H1 (cell line): ENCODE data around the gene ZFP1. TPM values are rescaled to one million over a fixed set of nuclear protein-coding genes. Genes with fewer than 3 reads are reported as not detected.

ENCODE experiments used
- CTCF ChIA-PET: fragments of 300-600 bp; sonication (Branson Sonifier 250); formaldehyde crosslinking; loops from one replicate; lab custom pipeline; 2021; ENCODE audit not compliant: partially characterized antibody; lab: Charles Lee
- POLR2A ChIA-PET: fragments of 300-600 bp; sonication (Branson Sonifier 250); formaldehyde crosslinking; loops from one replicate; lab custom pipeline; 2021; ENCODE audit warnings: inconsistent platforms; ENCODE audit not compliant: partially characterized antibody; lab: Charles Lee
- DNase-seq, 2 experiments: peaks; one replicate each; pipeline versions ENCODE4 v3.0.0 to v3.0.0-alpha.2; 2010 to 2022; ENCODE audit warnings: low spot score in 2 of 2, low read depth in 1 of 2, mixed read lengths in 1 of 2
- FAIRE-seq: peaks from 2 replicates; lab custom pipeline; 2011; peaks lifted over from hg19 to GRCh38; lab: Jason Lieb, UNC
- H2AFZ ChIP-seq: 2 replicates; pipeline ENCODE4 v1.8.1; 2012; ENCODE audit warnings: low read length, inconsistent platforms
- H2AK5ac ChIP-seq: 2 replicates; pipeline ENCODE4 v1.6.1; 2013; ENCODE audit warnings: low read depth, low read length
- H2BK120ac ChIP-seq: replicated peaks from 2 replicates; pipeline ENCODE3; 2013; ENCODE audit warnings: low read depth, low read length, inconsistent platforms
- H2BK12ac ChIP-seq: 2 replicates; pipeline ENCODE4 v1.6.1; 2013; ENCODE audit warnings: low read depth, low read length
- H2BK15ac ChIP-seq: 2 replicates; pipeline ENCODE4 v1.6.1; 2013; ENCODE audit warnings: low read length
- H2BK20ac ChIP-seq: 2 replicates; pipeline ENCODE4 v1.6.1; 2013; ENCODE audit warnings: low read length
- H2BK5ac ChIP-seq: 2 replicates; pipeline ENCODE4 v1.6.1; 2013; ENCODE audit warnings: low read depth, low read length
- H3K14ac ChIP-seq: 2 replicates; pipeline ENCODE4 v1.6.1; 2013; ENCODE audit warnings: inconsistent platforms; ENCODE audit not compliant: insufficient read length
- H3K18ac ChIP-seq: 2 replicates; pipeline ENCODE4 v1.6.1; 2013; ENCODE audit warnings: low read length; ENCODE audit errors: extremely low read depth
- H3K23ac ChIP-seq: 2 replicates; pipeline ENCODE4 v1.6.1; 2013; ENCODE audit warnings: inconsistent platforms; ENCODE audit not compliant: insufficient read length
- H3K23me2 ChIP-seq: 2 replicates; pipeline ENCODE4 v1.6.1; 2013; ENCODE audit warnings: low read depth, low read length
- H3K27ac ChIP-seq: 2 replicates; pipeline ENCODE4 v1.6.1; 2011; ENCODE audit warnings: low read depth, low read length, inconsistent platforms
- H3K27me3 ChIP-seq, 4 experiments: replicated peaks in 1 of 4; 1 replicate in 1 of 4; 2 replicates in 3 of 4; pipeline versions ENCODE4 v1.6.1 to v1.8.1; 2011 to 2013; ENCODE audit warnings: low read length in 3 of 4, mild to moderate bottlenecking in 3 of 4, inconsistent platforms in 2 of 4, mixed read lengths in 2 of 4, moderate library complexity in 1 of 4; ENCODE audit not compliant: control insufficient read depth in 3 of 4, insufficient read depth in 3 of 4; ENCODE audit errors: extremely low read depth in 1 of 4
- H3K36me3 ChIP-seq, 4 experiments: 2 replicates each; pipeline versions ENCODE4 v1.6.1 to v1.8.1; 2011 to 2013; ENCODE audit warnings: mild to moderate bottlenecking in 4 of 4, low read length in 3 of 4, moderate library complexity in 2 of 4, control low read depth in 1 of 4, inconsistent platforms in 1 of 4; ENCODE audit not compliant: insufficient read depth in 4 of 4, control insufficient read depth in 2 of 4
- H3K4ac ChIP-seq: replicated peaks from 2 replicates; pipeline ENCODE3; 2013; ENCODE audit warnings: low read length, low read depth, mixed read lengths, inconsistent platforms; ENCODE audit not compliant: insufficient read length
- H3K4me1 ChIP-seq, 4 experiments: replicated peaks in 1 of 4; 1 replicate in 1 of 4; 2 replicates in 3 of 4; pipeline versions ENCODE4 v1.6.1 to v1.8.1; 2011 to 2013; ENCODE audit warnings: low read length in 3 of 4, inconsistent platforms in 2 of 4, mixed read lengths in 1 of 4; ENCODE audit not compliant: insufficient read depth in 4 of 4, control insufficient read depth in 3 of 4
- H3K4me2 ChIP-seq, 2 experiments: 2 replicates each; pipeline versions ENCODE4 v1.6.1 to v1.8.1; 2011 to 2013; ENCODE audit warnings: low read depth in 2 of 2, low read length in 2 of 2, control low read depth in 1 of 2, inconsistent platforms in 1 of 2, mild to moderate bottlenecking in 1 of 2; ENCODE audit not compliant: insufficient read depth in 1 of 2
- H3K4me3 ChIP-seq, 4 experiments: fragments of 200-600, 300-600 bp in 1 of 4; sonication (generic), shearing (Covaris generic), sonication (Bioruptor Twin) in 1 of 4; 2 replicates each; pipeline versions ENCODE4 v1.5.1 to v1.8.1; 2011 to 2016; ENCODE audit warnings: low read length in 4 of 4, low read depth in 3 of 4, control low read depth in 2 of 4, inconsistent platforms in 2 of 4, mild to moderate bottlenecking in 2 of 4, mixed read lengths in 1 of 4, moderate library complexity in 1 of 4; ENCODE audit not compliant: insufficient read depth in 2 of 4; ENCODE audit errors: extremely low read depth in 1 of 4
- H3K56ac ChIP-seq: replicated peaks from 2 replicates; pipeline ENCODE3; 2013; ENCODE audit warnings: low read depth, mild to moderate bottlenecking, mixed read lengths, low read length, inconsistent platforms; ENCODE audit not compliant: insufficient read length
- H3K79me1 ChIP-seq: 2 replicates; pipeline ENCODE4 v1.6.1; 2013; ENCODE audit warnings: low read depth, low read length, control low read depth
- H3K79me2 ChIP-seq, 2 experiments: 2 replicates each; pipeline versions ENCODE4 v1.6.1 to v1.8.1; 2012 to 2013; ENCODE audit warnings: low read length in 2 of 2, mild to moderate bottlenecking in 2 of 2, inconsistent platforms in 1 of 2; ENCODE audit not compliant: insufficient read depth in 2 of 2, control insufficient read depth in 1 of 2
- H3K9ac ChIP-seq, 4 experiments: replicated peaks in 1 of 4; 1 replicate in 1 of 4; 2 replicates in 3 of 4; pipeline versions ENCODE4 v1.6.1 to v1.8.1; 2011 to 2013; ENCODE audit warnings: low read depth in 3 of 4, low read length in 3 of 4, control low read depth in 2 of 4, mild to moderate bottlenecking in 2 of 4, moderate library complexity in 2 of 4, inconsistent platforms in 1 of 4; ENCODE audit errors: extremely low read depth in 1 of 4
- H3K9me3 ChIP-seq, 2 experiments: 2 replicates each; pipeline versions ENCODE4 v1.6.1 to v1.8.1; 2012 to 2013; ENCODE audit warnings: mild to moderate bottlenecking in 2 of 2, moderate library complexity in 2 of 2, control low read depth in 1 of 2, inconsistent platforms in 1 of 2, low read depth in 1 of 2, low read length in 1 of 2, mixed read lengths in 1 of 2; ENCODE audit not compliant: insufficient read depth in 2 of 2
- H4K20me1 ChIP-seq, 2 experiments: replicated peaks in 1 of 2; 2 replicates each; pipeline versions ENCODE3 to v1.8.1; 2011 to 2013; ENCODE audit warnings: inconsistent platforms in 2 of 2, low read length in 2 of 2, mild to moderate bottlenecking in 1 of 2; ENCODE audit not compliant: insufficient read depth in 2 of 2, control insufficient read depth in 1 of 2
- H4K5ac ChIP-seq: 2 replicates; pipeline ENCODE4 v1.6.1; 2013; ENCODE audit warnings: low read length, low read depth, mixed read lengths, inconsistent platforms; ENCODE audit not compliant: insufficient read length
- H4K8ac ChIP-seq: 2 replicates; pipeline ENCODE4 v1.8.0; 2013; ENCODE audit warnings: mild to moderate bottlenecking, moderate library complexity, low read length, inconsistent platforms; ENCODE audit not compliant: insufficient read depth; ENCODE audit errors: extremely low read depth
- H4K91ac ChIP-seq: replicated peaks from 2 replicates; pipeline ENCODE3; 2013; ENCODE audit warnings: low read length, mixed read lengths, inconsistent platforms; ENCODE audit not compliant: insufficient read length
- POLR2A ChIP-seq, 2 experiments: IDR thresholded peaks; 1 replicate in 1 of 2; 2 replicates in 1 of 2; pipeline ENCODE4 v1.6.1; 2011; ENCODE audit warnings: low read depth in 2 of 2, low read length in 2 of 2, mild to moderate bottlenecking in 2 of 2; ENCODE audit errors: control extremely low read depth in 1 of 2
- WGBS, 2 experiments: shearing (Covaris generic) in 1 of 2; methylation state at CpG; one replicate each; pipeline versions ENCODE4 v1.1.6 to v1.1.7; 2013 to 2015; ENCODE audit warnings: low lambda C conversion rate in 2 of 2, mixed read lengths in 2 of 2, inconsistent platforms in 1 of 2, low coverage in 1 of 2, missing lambda C conversion rate in 1 of 2; ENCODE audit not compliant: insufficient replicate concordance in 2 of 2, insufficient coverage in 1 of 2, insufficient read length in 1 of 2; ENCODE audit errors: extremely low coverage in 1 of 2, missing lambda C conversion rate in 1 of 2; 5-methylcytosine and 5-hydroxymethylcytosine counted together
- polyA plus RNA-seq, 7 experiments: library from polyadenylated mRNA; depleted of rRNA in 3 of 7; stranded (reverse) in 5 of 7; unstranded in 2 of 7; fragments of >200 nt in 5 of 7; fragments of 200-250 nt in 2 of 7; gene quantifications; 1 replicate in 5 of 7; 2 replicates in 1 of 7; 4 replicates in 1 of 7; pipeline versions ENCODE4 v1.2.1 to v1.2.3, GENCODE V29; 2011 to 2013; ENCODE audit warnings: missing spikeins in 2 of 7, mixed read lengths in 2 of 7
- total RNA-seq: library from RNA; stranded (reverse); fragmentation: NEBNext Ultra II Directional; extraction: Animal tissue kit (Norgen Biotek cat#: 25700); gene quantifications from 2 replicates; pipeline ENCODE4 v1.2.1, GENCODE V29; 2021

Gene ZFP1
- total and polyA plus RNA-seq, 2 of the 8 experiments (the other 6 are each of a cell fraction or from before 2014, with no cell fraction given) = 4.0 to 11.2 TPM

GRCh38 chr16:75118943-75119539 lies 29.3 kb upstream of the ZFP1 start:
- no peaks in the 10 kb centered on the region for H3K23me2 ChIP-seq
- no peak overlapping the region for H4K91ac ChIP-seq
- no peak overlapping the region; a peak in 2 of 7 replicates for H3K9ac ChIP-seq
- peak overlapping the region; percentile 61; the same call in 1 of the 2 replicates for H2BK5ac ChIP-seq
- H2AFZ ChIP-seq = 0 out of 2 replicates have a peak overlapping the region, but pooled peaks have one; percentile 17
- peak overlapping the region in 1 of 4 experiments; percentile 17; a peak in 1 of 8 replicates for H3K4me3 ChIP-seq
- no peak overlapping the region for H2BK120ac ChIP-seq
- H3K27me3 ChIP-seq = no peaks in the 10 kb centered on the region
- H3K4me2 ChIP-seq = peak overlapping the region; percentile 41 to 58; a peak in 3 of 4 replicates
- CTCF ChIA-PET = interaction anchor here (0.6 to 16.3 kb wide), 8 partner anchors 8 to 257 kb away, joined by 3 to 171 read pairs (median 4); partner anchors contain the start of gene ZNRF1
- peaks cover 9 to 17% (median 11%) of the 10 kb centered on the region in 4 experiments for H3K4me1 ChIP-seq
- H3K79me1 ChIP-seq = peaks cover 3% of the 10 kb centered on the region; the same call in 1 of the 2 replicates
- peak; percentile 52 for FAIRE-seq
- WGBS, 2 experiments = 52% methylated on average over 6 of the region's 6 CpGs; no CpG with 5 or more reads in 1 of the 2 experiments
- H3K9me3 ChIP-seq = no peaks in the 10 kb centered on the region
- no peak for TF ChIP-seq POLR2A (IDR thresholded peaks at IDR 0.05; ENCODE audit: control extremely low read depth in 1 of 2, low read depth in 2 of 2, low read length in 2 of 2)
- TF ChIP-seq, all 59 proteins: peak for 0
- no peak overlapping the region for H4K8ac ChIP-seq
- H2AK5ac ChIP-seq = no peak overlapping the region
- peak overlapping the region; percentile 25; the same call in 1 of the 2 replicates for H3K18ac ChIP-seq
- H2BK15ac ChIP-seq = no peak overlapping the region
- peak overlapping the region; percentile 85; the same call in 1 of the 2 replicates for H2BK12ac ChIP-seq
- no peaks in the 10 kb centered on the region; a peak in 1 of 4 replicates for H3K79me2 ChIP-seq
- peak overlapping the region; percentile 86; the same call in 1 of the 2 replicates for H2BK20ac ChIP-seq
- H3K36me3 ChIP-seq = peaks cover 0 to 3% (median 1%) of the 10 kb centered on the region in 4 experiments; a peak in 2 of 8 replicates
- H3K56ac ChIP-seq = no peak overlapping the region
- no peak for DNase-seq
- H4K20me1 ChIP-seq = no peaks in the 10 kb centered on the region
- no peak overlapping the region for H3K23ac ChIP-seq
- no peak overlapping the region for H3K14ac ChIP-seq
- no peak overlapping the region for H4K5ac ChIP-seq
- no peak overlapping the region for H3K4ac ChIP-seq
- no peak overlapping the region; the same call in 1 of the 2 replicates for H3K27ac ChIP-seq
- POLR2A ChIA-PET = interaction anchor here (1.0 to 5.7 kb wide), 6 partner anchors 9 to 149 kb away, joined by 3 to 37 read pairs (median 4); partner anchors contain the start of gene ZNRF1
